IPS-18a (cell line): ENCODE results near the gene BIRC2.
"Not testable (repeated sequence)": the region's sequence is repeated elsewhere in the genome, so short reads cannot be mapped to it uniquely, and the experiment has no call there.

Experiments
- H3K27ac ChIP-seq: one replicate; pipeline ENCODE4 v1.5.1; 2013; ENCODE audit warnings: low read length
- H3K27me3 ChIP-seq: one replicate; pipeline ENCODE4 v1.6.1; 2013; ENCODE audit warnings: mild to moderate bottlenecking, low read length; ENCODE audit not compliant: control insufficient read depth, insufficient read depth
- H3K36me3 ChIP-seq: one replicate; pipeline ENCODE4 v1.6.1; 2013; ENCODE audit warnings: low read depth, low read length; ENCODE audit not compliant: control insufficient read depth
- H3K4me1 ChIP-seq: one replicate; pipeline ENCODE4 v1.6.1; 2013; ENCODE audit warnings: low read depth, low read length; ENCODE audit not compliant: control insufficient read depth
- H3K4me3 ChIP-seq: one replicate; pipeline ENCODE4 v1.5.1; 2013; ENCODE audit warnings: low read length
- H3K9ac ChIP-seq: one replicate; pipeline ENCODE4 v1.6.1; 2013; ENCODE audit warnings: mild to moderate bottlenecking, low read length, moderate library complexity
- H3K9me3 ChIP-seq: one replicate; pipeline ENCODE4 v1.6.1; 2013; ENCODE audit warnings: low read depth, low read length; ENCODE audit not compliant: control insufficient read depth

The BIRC2 gene

GRCh38 chr11:102357116-102357515, 10.1 kb downstream of the BIRC2 start:
- Histone ChIP-seq H3K27me3 (no peaks in the 10 kb centered on the region), H3K36me3 (peaks cover 2% of the 10 kb centered on the region), H3K4me1 (no peaks in the 10 kb centered on the region), H3K27ac (no peak overlapping the region), H3K9me3 (no peaks in the 10 kb centered on the region), H3K4me3 (no peak overlapping the region), H3K9ac (no peak overlapping the region)

GRCh38 chr11:102359372-102359771, 12.4 kb downstream of the BIRC2 start:
- Histone ChIP-seq H3K4me1 (no peaks in the 10 kb centered on the region), H3K27ac (no peak overlapping the region), H3K9ac (no peak overlapping the region), H3K9me3 (no peaks in the 10 kb centered on the region), H3K4me3 (no peak overlapping the region), H3K36me3 (peaks cover 16% of the 10 kb centered on the region), H3K27me3 (no peaks in the 10 kb centered on the region)

DNA sequence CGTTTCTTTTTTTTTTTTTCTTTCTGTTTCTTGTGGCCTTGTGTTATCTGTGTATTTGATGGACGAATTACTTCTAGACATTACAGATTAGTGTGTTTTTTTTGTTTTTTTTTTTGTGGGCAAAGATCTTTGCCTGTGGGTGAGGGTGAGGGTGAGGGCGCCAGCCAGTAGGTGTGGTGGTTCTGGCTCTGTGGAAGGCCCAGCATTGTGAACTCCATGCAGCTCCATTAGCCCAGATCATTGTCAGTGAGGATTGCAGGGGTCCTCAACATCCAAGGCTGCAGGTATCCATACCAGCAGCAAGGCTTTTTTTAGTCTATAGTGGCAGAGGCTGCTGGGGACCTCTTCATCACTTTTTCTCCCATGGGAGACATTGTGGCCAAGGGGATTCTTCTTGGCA, 13.7 kb downstream of the BIRC2 start:
- Histone ChIP-seq H3K27me3 (no peaks in the 10 kb centered on the region), H3K4me3 (no peak overlapping the region), H3K36me3 (peaks cover 23% of the 10 kb centered on the region), H3K9me3 (no peaks in the 10 kb centered on the region), H3K9ac (no peak overlapping the region), H3K27ac (no peak overlapping the region), H3K4me1 (no peaks in the 10 kb centered on the region)

GRCh38 chr11:102361086-102362031, 14.3 kb downstream of the BIRC2 start:
- no peak overlapping the region for H3K9ac ChIP-seq
- H3K9me3 ChIP-seq = no peaks in the 10 kb centered on the region
- H3K27me3 ChIP-seq = no peaks in the 10 kb centered on the region
- peaks cover 28% of the 10 kb centered on the region for H3K36me3 ChIP-seq
- no peak overlapping the region for H3K27ac ChIP-seq
- no peak overlapping the region for H3K4me3 ChIP-seq
- H3K4me1 ChIP-seq = no peaks in the 10 kb centered on the region

DNA sequence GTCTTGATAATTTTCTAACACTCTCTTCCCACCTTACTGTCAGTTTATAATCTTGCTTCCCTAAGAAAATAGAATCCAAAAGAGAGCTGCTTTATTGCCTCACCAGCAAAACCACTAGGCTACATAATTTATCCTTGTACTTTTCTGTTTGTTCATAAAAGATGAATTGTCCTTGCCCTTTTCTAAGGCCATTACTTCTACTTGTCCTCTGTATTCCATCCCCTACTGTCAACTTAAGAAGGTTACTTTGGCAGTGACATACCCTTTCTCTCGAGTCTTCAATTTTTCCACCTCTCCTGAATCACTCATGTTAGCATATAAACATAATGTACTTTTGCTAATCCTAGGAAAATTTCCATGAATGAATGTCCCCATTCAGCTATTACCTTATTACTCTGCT, 18.0 kb downstream of the BIRC2 start:
- Histone ChIP-seq H3K27ac (no peak overlapping the region), H3K9ac (no peak overlapping the region), H3K4me1 (no peaks in the 10 kb centered on the region), H3K36me3 (peaks cover 43% of the 10 kb centered on the region), H3K4me3 (no peak overlapping the region), H3K27me3 (no peaks in the 10 kb centered on the region), H3K9me3 (no peaks in the 10 kb centered on the region)

DNA sequence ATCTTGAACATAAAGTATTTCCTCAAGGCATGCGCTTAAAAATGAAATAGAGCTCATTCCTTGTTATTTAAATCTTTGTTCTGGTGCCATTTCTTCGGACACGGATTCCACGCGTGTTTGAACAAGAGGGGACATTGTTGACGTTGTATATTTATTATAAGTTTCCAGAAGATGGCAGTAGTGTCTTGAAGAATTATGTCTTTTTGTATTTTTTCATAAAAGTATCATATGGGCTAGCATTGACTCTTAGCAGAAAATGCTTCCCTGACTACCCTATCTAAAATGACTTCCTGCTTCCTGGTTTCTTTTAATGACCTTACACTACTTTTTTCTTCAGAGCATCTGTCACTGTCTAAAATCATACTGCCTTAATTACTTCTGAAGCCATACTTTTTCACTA, 20.4 kb downstream of the BIRC2 start:
- Histone ChIP-seq H3K36me3 (peaks cover 40% of the 10 kb centered on the region), H3K27ac (no peak overlapping the region), H3K4me1 (no peaks in the 10 kb centered on the region), H3K9me3 (no peaks in the 10 kb centered on the region), H3K9ac (no peak overlapping the region), H3K4me3 (no peak overlapping the region), H3K27me3 (no peaks in the 10 kb centered on the region)

- no peaks in the 10 kb centered on the region for H3K4me1 ChIP-seq
- H3K9ac ChIP-seq = no peak overlapping the region
- no peaks in the 10 kb centered on the region for H3K27me3 ChIP-seq
- H3K4me3 ChIP-seq = no peak overlapping the region
- no peaks in the 10 kb centered on the region for H3K9me3 ChIP-seq
- H3K27ac ChIP-seq = no peak overlapping the region
- H3K36me3 ChIP-seq = peaks cover 34% of the 10 kb centered on the region
Measured at GRCh38 chr11:102368472-102368871, 21.5 kb downstream of the BIRC2 start.

DNA sequence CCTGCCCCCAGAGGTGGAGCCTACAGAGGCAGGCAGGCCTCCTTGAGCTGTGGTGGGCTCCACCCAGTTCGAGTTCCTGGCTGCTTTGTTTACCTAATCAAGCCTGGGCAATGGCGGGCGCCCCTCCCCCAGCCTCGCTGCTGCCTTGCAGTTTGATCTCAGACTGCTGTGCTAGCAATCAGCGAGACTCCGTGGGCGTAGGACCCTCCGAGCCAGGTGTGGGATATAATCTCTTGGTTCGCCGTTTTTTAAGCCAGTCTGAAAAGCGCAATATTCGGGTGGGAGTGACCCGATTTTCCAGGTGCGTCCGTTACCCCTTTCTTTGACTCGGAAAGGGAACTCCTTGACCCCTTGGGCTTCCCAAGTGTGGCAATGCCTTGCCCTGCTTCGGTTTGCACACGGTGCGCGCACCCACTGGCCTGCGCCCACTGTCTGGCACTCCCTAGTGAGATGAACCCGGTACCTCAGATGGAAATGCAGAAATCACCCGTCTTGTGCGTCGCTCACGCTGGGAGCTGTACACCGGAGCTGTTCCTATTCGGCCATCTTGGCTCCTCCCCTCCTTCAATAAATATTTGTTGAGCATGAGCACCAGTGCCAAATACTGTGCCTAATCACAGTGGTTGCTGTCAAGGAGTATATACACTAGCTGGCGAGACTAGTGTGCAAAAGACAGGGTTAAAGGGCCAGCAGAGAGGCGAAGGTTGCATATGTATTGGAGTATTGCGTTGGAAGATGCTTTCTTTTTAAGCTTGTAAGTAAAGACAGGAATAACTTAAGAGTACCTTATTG, 27.8 kb downstream of the BIRC2 start:
- not testable (repeated sequence) for H3K4me1 ChIP-seq, H3K9me3 ChIP-seq, H3K27me3 ChIP-seq
- peak overlapping the region; percentile 68 for H3K9ac ChIP-seq
- H3K27ac ChIP-seq = peak overlapping the region; percentile 69
- peak overlapping the region; percentile 56 for H3K4me3 ChIP-seq
- H3K36me3 ChIP-seq = peaks cover 12% of the 10 kb centered on the region

GRCh38 chr11:102375720-102376399, 28.8 kb downstream of the BIRC2 start:
- H3K9me3 ChIP-seq = no peaks in the 10 kb centered on the region
- peaks cover 4% of the 10 kb centered on the region for H3K4me1 ChIP-seq
- H3K9ac ChIP-seq = no peak overlapping the region
- H3K27me3 ChIP-seq = no peaks in the 10 kb centered on the region
- no peak overlapping the region for H3K27ac ChIP-seq
- peaks cover 17% of the 10 kb centered on the region for H3K36me3 ChIP-seq
- H3K4me3 ChIP-seq = no peak overlapping the region

GRCh38 chr11:102377891-102378290, 30.9 kb downstream of the BIRC2 start:
- H3K4me3 ChIP-seq = no peak overlapping the region
- peaks cover 17% of the 10 kb centered on the region for H3K36me3 ChIP-seq
- no peak overlapping the region for H3K9ac ChIP-seq

GRCh38 chr11:102378818-102379217, 31.8 kb downstream of the BIRC2 start:
- no peaks in the 10 kb centered on the region for H3K27me3 ChIP-seq
- H3K36me3 ChIP-seq = peaks cover 17% of the 10 kb centered on the region
- H3K27ac ChIP-seq = no peak overlapping the region
- no peaks in the 10 kb centered on the region for H3K9me3 ChIP-seq
- H3K4me1 ChIP-seq = peaks cover 4% of the 10 kb centered on the region
- no peak overlapping the region for H3K4me3 ChIP-seq
- no peak overlapping the region for H3K9ac ChIP-seq

More at GRCh38 chr11:102377891-102378290, 30.9 kb downstream of the BIRC2 start:
- Histone ChIP-seq H3K9me3 (no peaks in the 10 kb centered on the region), H3K4me1 (peaks cover 4% of the 10 kb centered on the region), H3K27me3 (no peaks in the 10 kb centered on the region), H3K27ac (no peak overlapping the region)
